GM12891 (cell line): Measurements from ENCODE around the gene WNK1.

Experiments
- POLR2A ChIP-seq: IDR thresholded peaks from 2 replicates; pipeline ENCODE4 v1.6.1; 2011; ENCODE audit warnings: low read depth, low read length, control low read depth
- TAF1 ChIP-seq: IDR thresholded peaks from 2 replicates; pipeline ENCODE4 v1.6.1; 2011; ENCODE audit warnings: low read depth, low read length, control low read depth

- TF ChIP-seq POLR2A: no peak
- TF ChIP-seq TAF1: no peak
Observed at GRCh38 chr12:884746-885414, 132.5 kb downstream of the WNK1 start.
